Measurements from ENCODE around the gene TUBA1C.

DNA sequence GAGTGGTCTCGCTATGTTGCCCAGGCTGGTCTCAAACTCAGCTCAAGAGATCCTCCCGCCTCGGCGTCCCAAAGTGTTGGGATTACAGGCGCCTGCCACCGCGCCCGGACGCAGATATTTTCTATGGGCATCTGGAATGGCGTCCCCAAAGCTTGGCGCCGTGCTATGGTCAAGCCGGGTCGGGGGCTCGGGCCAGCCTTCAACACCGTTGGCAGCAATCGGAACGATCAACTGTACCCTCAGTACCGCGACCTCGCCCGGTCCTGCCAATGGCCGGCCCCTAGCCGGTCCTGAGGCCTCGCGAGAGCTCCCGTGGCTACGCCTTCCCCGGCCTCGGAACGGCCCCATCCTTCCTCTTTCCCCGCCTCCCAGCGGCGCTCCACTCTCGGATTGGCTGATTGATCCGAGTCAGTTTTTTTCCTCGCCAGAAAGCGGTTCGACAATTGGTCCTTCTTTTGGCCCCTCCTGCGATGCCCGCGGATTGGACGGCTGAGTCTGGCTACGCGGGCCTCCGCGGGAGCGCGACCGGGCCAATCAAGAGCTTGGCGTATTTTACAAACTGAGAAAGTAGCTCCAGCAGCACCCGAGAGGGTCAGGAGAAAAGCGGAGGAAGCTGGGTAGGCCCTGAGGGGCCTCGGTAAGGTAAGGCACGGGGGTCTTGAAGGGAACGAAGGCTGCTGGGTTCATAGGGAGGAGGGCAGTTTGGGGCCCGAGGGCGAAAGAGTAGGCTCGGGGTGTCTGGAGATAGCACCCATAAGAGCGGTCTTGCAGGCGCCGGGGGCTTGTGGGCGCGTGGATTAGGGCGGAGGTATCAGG, 58.0 kb downstream of the TUBA1C start, which contains the start of gene TROAP:
- TF ChIP-seq, protein P1, sequence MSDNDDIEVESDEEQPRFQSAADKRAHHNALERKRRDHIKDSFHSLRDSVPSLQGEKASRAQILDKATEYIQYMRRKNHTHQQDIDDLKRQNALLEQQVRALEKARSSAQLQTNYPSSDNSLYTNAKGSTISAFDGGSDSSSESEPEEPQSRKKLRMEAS (IDR thresholded peaks at IDR 0.05) = peak; percentile 36; the same call in 1 of the 2 replicates
- TF ChIP-seq TCF12 (IDR thresholded peaks at IDR 0.05; ENCODE audit: low read depth) = peak; percentile 45; the same call in 1 of the 2 replicates
- peak; percentile 81 for TF ChIP-seq TAF1 (IDR thresholded peaks at IDR 0.05; ENCODE audit: low read depth)
- no peak for TF ChIP-seq CEBPB (IDR thresholded peaks at IDR 0.05)
- no peak for TF ChIP-seq RAD21 (IDR thresholded peaks at IDR 0.05; ENCODE audit: low read depth)
- TF ChIP-seq, protein P2, sequence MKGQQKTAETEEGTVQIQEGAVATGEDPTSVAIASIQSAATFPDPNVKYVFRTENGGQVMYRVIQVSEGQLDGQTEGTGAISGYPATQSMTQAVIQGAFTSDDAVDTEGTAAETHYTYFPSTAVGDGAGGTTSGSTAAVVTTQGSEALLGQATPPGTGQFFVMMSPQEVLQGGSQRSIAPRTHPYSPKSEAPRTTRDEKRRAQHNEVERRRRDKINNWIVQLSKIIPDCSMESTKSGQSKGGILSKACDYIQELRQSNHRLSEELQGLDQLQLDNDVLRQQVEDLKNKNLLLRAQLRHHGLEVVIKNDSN (IDR thresholded peaks at IDR 0.05) = no peak
- TF ChIP-seq EP300 (IDR thresholded peaks at IDR 0.05; ENCODE audit: borderline replicate concordance) = no peak
- TF ChIP-seq, protein P3, sequence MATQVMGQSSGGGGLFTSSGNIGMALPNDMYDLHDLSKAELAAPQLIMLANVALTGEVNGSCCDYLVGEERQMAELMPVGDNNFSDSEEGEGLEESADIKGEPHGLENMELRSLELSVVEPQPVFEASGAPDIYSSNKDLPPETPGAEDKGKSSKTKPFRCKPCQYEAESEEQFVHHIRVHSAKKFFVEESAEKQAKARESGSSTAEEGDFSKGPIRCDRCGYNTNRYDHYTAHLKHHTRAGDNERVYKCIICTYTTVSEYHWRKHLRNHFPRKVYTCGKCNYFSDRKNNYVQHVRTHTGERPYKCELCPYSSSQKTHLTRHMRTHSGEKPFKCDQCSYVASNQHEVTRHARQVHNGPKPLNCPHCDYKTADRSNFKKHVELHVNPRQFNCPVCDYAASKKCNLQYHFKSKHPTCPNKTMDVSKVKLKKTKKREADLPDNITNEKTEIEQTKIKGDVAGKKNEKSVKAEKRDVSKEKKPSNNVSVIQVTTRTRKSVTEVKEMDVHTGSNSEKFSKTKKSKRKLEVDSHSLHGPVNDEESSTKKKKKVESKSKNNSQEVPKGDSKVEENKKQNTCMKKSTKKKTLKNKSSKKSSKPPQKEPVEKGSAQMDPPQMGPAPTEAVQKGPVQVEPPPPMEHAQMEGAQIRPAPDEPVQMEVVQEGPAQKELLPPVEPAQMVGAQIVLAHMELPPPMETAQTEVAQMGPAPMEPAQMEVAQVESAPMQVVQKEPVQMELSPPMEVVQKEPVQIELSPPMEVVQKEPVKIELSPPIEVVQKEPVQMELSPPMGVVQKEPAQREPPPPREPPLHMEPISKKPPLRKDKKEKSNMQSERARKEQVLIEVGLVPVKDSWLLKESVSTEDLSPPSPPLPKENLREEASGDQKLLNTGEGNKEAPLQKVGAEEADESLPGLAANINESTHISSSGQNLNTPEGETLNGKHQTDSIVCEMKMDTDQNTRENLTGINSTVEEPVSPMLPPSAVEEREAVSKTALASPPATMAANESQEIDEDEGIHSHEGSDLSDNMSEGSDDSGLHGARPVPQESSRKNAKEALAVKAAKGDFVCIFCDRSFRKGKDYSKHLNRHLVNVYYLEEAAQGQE (IDR thresholded peaks at IDR 0.05; ENCODE audit: low read depth) = no peak
- 0 out of 2 replicates have a peak, but pooled peaks have one; percentile 11 for TF ChIP-seq TEAD4 (IDR thresholded peaks at IDR 0.05)
- peak; percentile 87 for TF ChIP-seq YY1 (IDR thresholded peaks at IDR 0.05; ENCODE audit: low read depth)
- no peak for TF ChIP-seq ZBTB7A (IDR thresholded peaks at IDR 0.05; ENCODE audit: low read depth)
